Adrenal gland (tissue), 12 donors: ENCODE measurements around the gene OTUB1. TPM values are rescaled to one million over a fixed set of nuclear protein-coding genes. Genes with fewer than 3 reads are reported as not detected.
"Not testable (repeated sequence)": the region's sequence is repeated elsewhere in the genome, so short reads cannot be mapped to it uniquely, and the experiment has no call there.

Experiments used
- DNase-seq, 7 donors: peaks; one replicate each; pipeline ENCODE4 v3.0.0-alpha.2; 2019 to 2020
- H3K27ac ChIP-seq, 5 donors: fragments of 200-600 bp; sonication (generic) in 4 of 5; 1 replicate in 3 of 5; 2 replicates in 2 of 5; pipeline versions ENCODE4 v1.5.1 to v1.8.0; 2016 to 2020; ENCODE audit warnings: mild to moderate bottlenecking in 1 of 5
- H3K27me3 ChIP-seq: fragments of 200-600 bp; 2 replicates; pipeline ENCODE4 v1.8.0; 2021
- H3K36me3 ChIP-seq, 2 donors: fragments of 200-600 bp; replicated peaks in 1 of 2; 1 replicate in 1 of 2; 2 replicates in 1 of 2; pipeline versions ENCODE4 v1.5.1 to v1.8.0; 2018 to 2022
- H3K4me1 ChIP-seq, 2 donors: fragments of 200-600 bp; replicated peaks in 1 of 2; 1 replicate in 1 of 2; 2 replicates in 1 of 2; pipeline versions ENCODE4 v1.5.1 to v1.8.0; 2018 to 2021
- H3K4me3 ChIP-seq, 4 donors: fragments of 200-600 bp; sonication (generic) in 3 of 4; one replicate each; pipeline ENCODE4 v1.5.1; 2016 to 2018
- H3K9me3 ChIP-seq, 3 donors: fragments of 200-600 bp; sonication (generic) in 1 of 3; replicated peaks in 1 of 3; 1 replicate in 2 of 3; 2 replicates in 1 of 3; pipeline versions ENCODE4 v1.5.1 to v1.8.0; 2016 to 2021
- POLR2A ChIP-seq, 2 donors: fragments of 450-650 bp; IDR thresholded peaks; one replicate each; pipeline ENCODE4 v1.6.1; 2017; ENCODE audit warnings: antibody characterized with exemption in 2 of 2, mild to moderate bottlenecking in 2 of 2, moderate library complexity in 1 of 2
- WGBS, 4 donors: extraction: QIAGEN DNeasy Blood & Tissue Kit in 2 of 4; methylation state at CpG; one replicate each; pipeline versions ENCODE4 v1.1.5 to v1.1.7; 2013 to 2017; 5-methylcytosine and 5-hydroxymethylcytosine counted together
- intact Hi-C, 2 donors: fragments of 100-400 bp; cut with DNase I; formaldehyde crosslinking; loops; one replicate each; pipeline versions ENCODE4 v1.14.1 to v1.15.0; 2022 to 2023
- polyA plus RNA-seq, 3 donors: library from polyadenylated mRNA; stranded (reverse); fragments of 200-250 nt in 2 of 3; fragments of 350-450 nt in 1 of 3; fragmentation: Illumina TruSeq in 1 of 3; extraction: RNeasy Lipid Tissue Mini Kit (QIAGEN cat#74804) in 1 of 3; gene quantifications; one replicate each; pipeline ENCODE4 v1.2.3, GENCODE V29; 2013 to 2014
- total RNA-seq, 9 donors: library from RNA; depleted of rRNA in 4 of 9; stranded (reverse); fragments of >200 nt in 4 of 9; fragments of 120-200 nt in 1 of 9; fragmentation: NEBNext Ultra II Directional in 1 of 9; extraction: Animal tissue kit (Norgen Biotek cat#: 25700) in 1 of 9; gene quantifications; one replicate each; pipeline versions ENCODE4 v1.1.0 to v1.2.4, GENCODE V29; 2013 to 2023
- TF ChIP-seq, protein P1 (sequence below), 6 experiments: fragments of 450-650 bp in 4 of 6; fragments of 200-600 bp in 2 of 6; sonication (generic) in 1 of 6; IDR thresholded peaks; 1 replicate in 5 of 6; 2 replicates in 1 of 6; pipeline versions ENCODE4 v1.5.1 to v1.8.0; 2016 to 2021; ENCODE audit warnings: antibody characterized with exemption in 6 of 6, mild to moderate bottlenecking in 2 of 6, moderate library complexity in 1 of 6
- donor health status: healthy with polysubstance abuse.
- donor health status: Bipolar disorder and iron deficiency.
- donor health status: DM: yes; HTN: yes; CAD: no.
- donor health status: DM: no; HTN: no; CAD: no.
- donor health status: DM: no; HTN: no; CAD: no.
- donor health status: DM: yes; HTN: yes; CAD: no.

OTUB1 gene
- total and polyA plus RNA-seq, 12 donors, result 41.4 to 93.7 (median 66.6) TPM

DNA sequence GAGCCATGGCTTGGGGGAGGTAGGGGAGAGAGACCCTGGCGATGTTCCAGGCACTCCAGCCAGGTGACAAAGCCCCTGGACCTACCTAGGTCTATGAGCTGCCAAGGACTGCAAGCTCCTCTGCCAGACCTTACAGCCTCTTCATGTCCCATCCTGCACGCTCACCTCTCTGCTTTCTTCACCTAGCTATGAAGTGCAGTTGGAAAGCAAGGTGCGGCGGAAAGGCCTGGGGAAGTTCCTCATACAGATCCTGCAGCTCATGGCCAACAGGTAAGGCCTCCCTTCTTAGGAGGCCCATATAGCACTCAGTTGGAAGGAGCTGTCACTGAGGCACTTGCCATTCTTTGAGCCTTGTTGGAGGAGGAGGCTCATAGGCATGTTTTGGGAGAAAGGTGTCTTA is 33.7 kb upstream of the OTUB1 start:
- no peaks in the 10 kb centered on the region for H3K27me3 ChIP-seq
- H3K4me3 ChIP-seq, result no peak overlapping the region
- DNase-seq, result no peak
- WGBS, 4 donors, result 90 to 98% (median 98%) methylated on average over 4 of the region's 4 CpGs
- intact Hi-C loops, result no loop called here
- no peak for TF ChIP-seq POLR2A (IDR thresholded peaks at IDR 0.05)
- TF ChIP-seq, protein P1, sequence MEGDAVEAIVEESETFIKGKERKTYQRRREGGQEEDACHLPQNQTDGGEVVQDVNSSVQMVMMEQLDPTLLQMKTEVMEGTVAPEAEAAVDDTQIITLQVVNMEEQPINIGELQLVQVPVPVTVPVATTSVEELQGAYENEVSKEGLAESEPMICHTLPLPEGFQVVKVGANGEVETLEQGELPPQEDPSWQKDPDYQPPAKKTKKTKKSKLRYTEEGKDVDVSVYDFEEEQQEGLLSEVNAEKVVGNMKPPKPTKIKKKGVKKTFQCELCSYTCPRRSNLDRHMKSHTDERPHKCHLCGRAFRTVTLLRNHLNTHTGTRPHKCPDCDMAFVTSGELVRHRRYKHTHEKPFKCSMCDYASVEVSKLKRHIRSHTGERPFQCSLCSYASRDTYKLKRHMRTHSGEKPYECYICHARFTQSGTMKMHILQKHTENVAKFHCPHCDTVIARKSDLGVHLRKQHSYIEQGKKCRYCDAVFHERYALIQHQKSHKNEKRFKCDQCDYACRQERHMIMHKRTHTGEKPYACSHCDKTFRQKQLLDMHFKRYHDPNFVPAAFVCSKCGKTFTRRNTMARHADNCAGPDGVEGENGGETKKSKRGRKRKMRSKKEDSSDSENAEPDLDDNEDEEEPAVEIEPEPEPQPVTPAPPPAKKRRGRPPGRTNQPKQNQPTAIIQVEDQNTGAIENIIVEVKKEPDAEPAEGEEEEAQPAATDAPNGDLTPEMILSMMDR (IDR thresholded peaks at IDR 0.05), result no peak
- H3K4me1 ChIP-seq, result no peaks in the 10 kb centered on the region
- H3K36me3 ChIP-seq, result peaks cover 0 to 46% of the 10 kb centered on the region in 2 donors
- H3K9me3 ChIP-seq, result no peaks in the 10 kb centered on the region
- no peak overlapping the region for H3K27ac ChIP-seq

DNA sequence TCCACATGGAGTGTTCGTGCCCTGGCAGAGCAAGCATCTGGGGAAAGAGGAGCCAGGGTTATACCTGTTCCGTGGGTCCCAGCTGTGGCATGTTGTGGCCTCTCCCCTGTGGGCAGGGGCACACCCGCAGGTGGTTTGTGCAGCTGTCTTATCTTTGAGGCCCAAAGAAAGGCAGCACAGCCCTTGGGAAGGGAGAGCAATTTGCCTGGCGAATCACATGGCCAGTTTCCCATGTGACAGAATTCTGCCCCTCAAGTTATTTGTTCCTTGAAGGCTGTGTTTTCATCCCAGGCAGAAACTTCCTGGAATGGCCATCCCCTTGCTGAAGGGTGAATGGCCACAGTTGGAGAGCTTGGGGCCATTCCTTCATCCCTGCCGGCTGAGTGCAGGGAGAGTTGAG is 28.2 kb upstream of the OTUB1 start:
- intact Hi-C loops, result no loop called here
- Histone ChIP-seq H3K9me3 (no peaks in the 10 kb centered on the region), H3K4me3 (no peak overlapping the region), H3K27me3 (no peaks in the 10 kb centered on the region), H3K27ac (no peak overlapping the region), H3K4me1 (no peaks in the 10 kb centered on the region), H3K36me3 (peaks cover 0 to 30% of the 10 kb centered on the region in 2 donors)
- TF ChIP-seq, protein P1 (IDR thresholded peaks at IDR 0.05), result no peak
- TF ChIP-seq POLR2A (IDR thresholded peaks at IDR 0.05), result no peak
- no peak for DNase-seq
- WGBS, 4 donors, result 85 to 96% (median 93%) methylated on average over 4 to 5 of the region's 5 CpGs

DNA sequence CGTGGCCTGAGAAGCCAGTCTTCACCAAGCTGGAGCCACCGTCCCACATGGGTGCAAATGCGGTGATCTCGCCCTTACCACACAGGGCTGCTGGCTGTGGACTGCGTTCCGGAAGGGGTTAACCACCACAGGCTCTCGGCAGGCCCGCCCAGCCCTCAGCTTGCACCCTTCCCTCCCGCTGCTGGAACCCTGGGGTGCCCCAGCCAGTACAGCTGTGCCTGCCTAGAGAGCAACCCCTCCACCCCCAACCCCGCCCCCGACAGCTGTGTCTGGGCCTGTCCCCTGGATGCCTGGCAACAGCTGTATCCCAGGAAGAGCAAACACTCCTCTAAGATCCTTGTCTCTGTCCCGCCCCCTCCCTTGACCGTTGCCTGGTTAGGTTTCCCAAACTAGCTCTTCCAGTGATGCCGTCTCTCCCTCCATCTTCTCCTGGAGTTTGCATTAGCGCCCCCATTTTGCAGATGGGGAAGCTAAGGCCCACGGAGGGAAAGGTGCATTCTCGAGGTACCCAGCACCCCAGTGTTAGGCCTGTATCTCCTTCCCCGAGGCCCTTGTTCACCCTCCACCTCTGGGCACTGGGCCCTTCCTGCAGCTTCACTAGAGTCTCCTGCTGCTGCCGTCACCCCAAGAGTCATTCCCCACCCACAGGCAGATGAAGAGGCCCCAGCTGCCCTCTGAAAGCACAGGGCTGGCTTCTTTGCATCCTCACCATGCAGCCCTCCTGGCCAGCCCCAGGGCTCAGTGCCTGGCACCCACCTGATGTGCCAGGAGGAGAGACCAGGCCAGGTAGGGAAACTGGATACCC is 24.4 kb upstream of the OTUB1 start:
- no peak overlapping the region for H3K27ac ChIP-seq
- WGBS, 4 donors, result 43 to 57% (median 45%) methylated on average over 6 to 19 of the region's 19 CpGs
- DNase-seq, result no peak
- H3K36me3 ChIP-seq, result no peaks in the 10 kb centered on the region
- no peak overlapping the region for H3K4me3 ChIP-seq
- H3K27me3 ChIP-seq, result no peaks in the 10 kb centered on the region
- H3K9me3 ChIP-seq, result no peaks in the 10 kb centered on the region
- TF ChIP-seq, protein P1 (IDR thresholded peaks at IDR 0.05), result no peak
- no peak for TF ChIP-seq POLR2A (IDR thresholded peaks at IDR 0.05)
- intact Hi-C loops, result no loop called here
- no peaks in the 10 kb centered on the region for H3K4me1 ChIP-seq

DNA sequence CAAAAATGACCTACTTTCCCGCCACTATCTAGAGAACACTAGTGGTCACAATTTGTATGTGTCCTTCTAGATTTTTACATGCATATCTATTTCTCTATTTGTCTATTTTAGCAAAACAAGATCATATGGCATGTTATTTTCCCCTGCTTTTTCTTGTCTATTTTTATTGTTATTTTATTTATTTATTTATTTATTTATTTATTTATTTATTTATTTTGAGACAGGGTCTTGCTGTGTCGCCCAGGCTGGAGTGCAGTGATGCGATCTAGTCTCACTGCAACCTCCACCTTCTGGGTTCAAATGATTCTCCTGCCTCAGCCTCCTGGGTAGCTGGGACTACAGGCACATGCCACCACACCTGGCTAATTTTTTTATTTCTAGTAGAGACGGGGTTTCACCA is 22.3 kb upstream of the OTUB1 start:
- H3K9me3 ChIP-seq, H3K27me3 ChIP-seq, DNase-seq, H3K36me3 ChIP-seq, H3K4me1 ChIP-seq, intact Hi-C loops, H3K27ac ChIP-seq, H3K4me3 ChIP-seq: not testable (repeated sequence)
- WGBS, 4 donors, result 90 to 95% (median 91%) methylated on average over 4 of the region's 4 CpGs

DNA sequence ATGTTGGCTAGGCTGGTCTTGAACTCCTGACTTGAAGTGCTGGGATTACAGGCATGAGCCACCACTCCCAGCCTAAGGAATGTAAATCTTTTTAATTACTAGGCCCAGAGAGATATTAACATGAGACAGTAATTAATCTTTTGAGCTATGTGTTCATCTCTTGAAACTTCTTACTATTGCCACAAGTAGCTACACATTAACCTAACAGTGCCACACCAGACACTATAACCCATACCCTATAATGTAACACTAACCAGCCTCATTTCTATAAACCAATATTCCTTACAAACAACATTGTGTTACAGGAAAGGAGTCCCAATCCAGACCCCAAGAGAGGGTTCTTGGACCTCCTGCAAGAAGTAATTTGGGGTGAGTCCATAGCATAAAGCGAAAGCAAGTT is 19.8 kb upstream of the OTUB1 start:
- no peaks in the 10 kb centered on the region for H3K27me3 ChIP-seq
- DNase-seq, result no peak
- 93 to 100% (median 98%) methylated on average over 1 of the region's 1 CpG for whole genome bisulfite sequencing, 4 donors
- no peak overlapping the region for H3K4me3 ChIP-seq
- H3K4me1 ChIP-seq, result no peaks in the 10 kb centered on the region
- no peaks in the 10 kb centered on the region for H3K36me3 ChIP-seq
- intact Hi-C loops, result no loop called here
- TF ChIP-seq, protein P1 (IDR thresholded peaks at IDR 0.05), result no peak
- TF ChIP-seq POLR2A (IDR thresholded peaks at IDR 0.05), result no peak
- no peaks in the 10 kb centered on the region for H3K9me3 ChIP-seq
- no peak overlapping the region for H3K27ac ChIP-seq
